ENCODE results near the gene HADHB. TPM values are rescaled to one million over a fixed set of nuclear protein-coding genes. Genes with fewer than 3 reads are reported as not detected.

The HADHB gene
- total RNA-seq, 1 donor from 2014 or later, result 71.1 TPM

DNA sequence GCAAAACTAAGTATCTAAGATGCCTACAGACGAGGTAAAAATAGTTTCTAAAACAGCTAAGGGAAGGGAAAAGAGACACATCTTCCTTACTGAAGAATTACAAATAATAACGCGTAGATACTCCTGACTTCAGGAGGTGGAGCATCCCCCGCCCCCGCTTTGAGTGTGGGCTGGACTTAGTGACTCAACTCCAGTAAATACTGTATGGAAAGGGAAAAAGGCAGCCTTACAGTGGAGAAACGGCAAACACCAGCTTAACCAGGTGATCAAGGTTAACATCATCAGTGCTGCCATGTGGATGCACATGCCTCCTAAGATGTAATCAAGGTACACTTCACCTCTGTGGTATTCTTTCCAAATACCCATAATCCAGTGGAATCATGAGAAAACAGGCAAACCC, 47.9 kb downstream of the HADHB start:
- no peak overlapping the region for H3K4me3 Mint-ChIP-seq (ENCODE audit: low read depth)
- peaks cover 2% of the 10 kb centered on the region for H3K4me1 Mint-ChIP-seq (ENCODE audit: low read depth)
- TF ChIP-seq, protein P1, sequence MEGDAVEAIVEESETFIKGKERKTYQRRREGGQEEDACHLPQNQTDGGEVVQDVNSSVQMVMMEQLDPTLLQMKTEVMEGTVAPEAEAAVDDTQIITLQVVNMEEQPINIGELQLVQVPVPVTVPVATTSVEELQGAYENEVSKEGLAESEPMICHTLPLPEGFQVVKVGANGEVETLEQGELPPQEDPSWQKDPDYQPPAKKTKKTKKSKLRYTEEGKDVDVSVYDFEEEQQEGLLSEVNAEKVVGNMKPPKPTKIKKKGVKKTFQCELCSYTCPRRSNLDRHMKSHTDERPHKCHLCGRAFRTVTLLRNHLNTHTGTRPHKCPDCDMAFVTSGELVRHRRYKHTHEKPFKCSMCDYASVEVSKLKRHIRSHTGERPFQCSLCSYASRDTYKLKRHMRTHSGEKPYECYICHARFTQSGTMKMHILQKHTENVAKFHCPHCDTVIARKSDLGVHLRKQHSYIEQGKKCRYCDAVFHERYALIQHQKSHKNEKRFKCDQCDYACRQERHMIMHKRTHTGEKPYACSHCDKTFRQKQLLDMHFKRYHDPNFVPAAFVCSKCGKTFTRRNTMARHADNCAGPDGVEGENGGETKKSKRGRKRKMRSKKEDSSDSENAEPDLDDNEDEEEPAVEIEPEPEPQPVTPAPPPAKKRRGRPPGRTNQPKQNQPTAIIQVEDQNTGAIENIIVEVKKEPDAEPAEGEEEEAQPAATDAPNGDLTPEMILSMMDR (IDR thresholded peaks at IDR 0.05; ENCODE audit: unreplicated experiment), result no peak
- no peak overlapping the region for H3K27ac Mint-ChIP-seq
- peaks cover 6% of the 10 kb centered on the region for H3K27me3 Mint-ChIP-seq
- DNase-seq (ENCODE audit: low spot score, unreplicated experiment), result no peak
- no peaks in the 10 kb centered on the region for H3K9me3 Mint-ChIP-seq (ENCODE audit: low read depth)
- peaks cover 6% of the 10 kb centered on the region for H3K36me3 Mint-ChIP-seq (ENCODE audit: insufficient read depth)

DNA sequence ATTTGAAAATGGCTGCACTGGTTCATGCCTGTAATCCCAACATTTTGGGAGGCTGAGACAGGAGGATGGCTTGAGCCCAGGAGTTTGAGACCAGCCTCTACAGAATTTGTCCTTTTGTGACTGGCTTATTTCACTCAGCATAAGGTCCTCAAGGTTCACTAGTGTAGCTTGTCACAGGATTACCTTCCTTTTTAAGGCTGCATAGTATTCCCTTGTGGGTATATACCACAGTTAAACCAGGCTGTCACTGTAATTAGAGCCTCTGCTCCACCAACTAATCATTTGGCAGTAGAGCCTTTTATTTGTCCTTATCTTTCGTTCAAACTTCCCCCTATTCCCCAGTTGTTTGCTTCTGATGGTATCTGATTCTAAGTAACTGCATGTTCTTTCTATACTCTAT, 50.8 kb downstream of the HADHB start:
- H3K9me3 Mint-ChIP-seq (ENCODE audit: low read depth), result no peaks in the 10 kb centered on the region
- no peak overlapping the region for H3K27ac Mint-ChIP-seq
- H3K4me3 Mint-ChIP-seq (ENCODE audit: low read depth), result no peak overlapping the region
- H3K36me3 Mint-ChIP-seq (ENCODE audit: insufficient read depth), result no peaks in the 10 kb centered on the region
- H3K4me1 Mint-ChIP-seq (ENCODE audit: low read depth), result peaks cover 2% of the 10 kb centered on the region
- TF ChIP-seq, protein P1 (IDR thresholded peaks at IDR 0.05; ENCODE audit: unreplicated experiment), result no peak
- H3K27me3 Mint-ChIP-seq, result peaks cover 6% of the 10 kb centered on the region
- no peak for DNase-seq (ENCODE audit: low spot score, unreplicated experiment)

DNA sequence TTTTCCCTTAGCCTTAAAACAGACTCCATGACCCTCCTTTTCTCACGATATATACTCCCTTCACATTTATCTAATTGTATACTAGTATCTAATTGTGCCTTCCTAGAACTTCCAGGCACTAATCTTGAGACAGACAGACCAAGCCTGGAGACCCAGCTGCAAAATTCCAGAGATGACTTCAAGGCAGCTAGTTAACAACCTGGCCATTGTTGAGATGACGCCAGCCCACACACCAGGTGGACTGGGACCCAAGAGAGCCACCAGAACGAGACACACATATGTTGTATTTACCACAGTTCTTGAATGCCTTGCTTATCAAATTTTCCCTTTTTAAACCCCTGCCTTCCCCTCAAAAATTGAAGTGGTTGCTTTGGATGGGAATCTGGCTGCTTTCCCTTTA, 52.3 kb downstream of the HADHB start:
- TF ChIP-seq, protein P1 (IDR thresholded peaks at IDR 0.05; ENCODE audit: unreplicated experiment), result no peak
- Mint-ChIP-seq H3K9me3 (ENCODE audit: low read depth) (no peaks in the 10 kb centered on the region), H3K36me3 (ENCODE audit: insufficient read depth) (no peaks in the 10 kb centered on the region), H3K4me3 (ENCODE audit: low read depth) (no peak overlapping the region), H3K27me3 (peaks cover 6% of the 10 kb centered on the region), H3K4me1 (ENCODE audit: low read depth) (peaks cover 2% of the 10 kb centered on the region), H3K27ac (peak overlapping the region; percentile 81)
- DNase-seq (ENCODE audit: low spot score, unreplicated experiment), result no peak

DNA sequence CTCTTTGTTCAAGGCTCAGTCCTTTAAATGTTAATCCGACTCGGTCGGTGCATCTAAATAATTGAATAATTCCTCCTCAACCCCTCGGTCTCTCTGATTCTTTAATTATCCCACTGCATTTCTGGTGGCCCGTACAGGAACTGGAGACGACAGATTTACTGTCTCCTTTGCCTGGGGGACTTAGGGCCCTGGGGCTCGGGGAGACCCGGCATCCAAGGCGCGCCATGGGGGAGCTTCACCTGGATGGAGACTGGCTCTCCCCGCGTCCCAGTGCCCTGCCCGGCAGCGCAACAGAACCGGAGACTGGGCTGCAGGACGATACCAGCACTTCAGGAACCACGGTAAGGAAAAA, 53.5 kb downstream of the HADHB start:
- H3K27ac Mint-ChIP-seq, result no peak overlapping the region
- peaks cover 2% of the 10 kb centered on the region for H3K4me1 Mint-ChIP-seq (ENCODE audit: low read depth)
- H3K9me3 Mint-ChIP-seq (ENCODE audit: low read depth), result no peaks in the 10 kb centered on the region
- no peak for DNase-seq (ENCODE audit: low spot score, unreplicated experiment)
- H3K4me3 Mint-ChIP-seq (ENCODE audit: low read depth), result no peak overlapping the region
- H3K36me3 Mint-ChIP-seq (ENCODE audit: insufficient read depth), result no peaks in the 10 kb centered on the region
- TF ChIP-seq, protein P1 (IDR thresholded peaks at IDR 0.05; ENCODE audit: unreplicated experiment), result no peak
- H3K27me3 Mint-ChIP-seq, result peaks cover 6% of the 10 kb centered on the region

DNA sequence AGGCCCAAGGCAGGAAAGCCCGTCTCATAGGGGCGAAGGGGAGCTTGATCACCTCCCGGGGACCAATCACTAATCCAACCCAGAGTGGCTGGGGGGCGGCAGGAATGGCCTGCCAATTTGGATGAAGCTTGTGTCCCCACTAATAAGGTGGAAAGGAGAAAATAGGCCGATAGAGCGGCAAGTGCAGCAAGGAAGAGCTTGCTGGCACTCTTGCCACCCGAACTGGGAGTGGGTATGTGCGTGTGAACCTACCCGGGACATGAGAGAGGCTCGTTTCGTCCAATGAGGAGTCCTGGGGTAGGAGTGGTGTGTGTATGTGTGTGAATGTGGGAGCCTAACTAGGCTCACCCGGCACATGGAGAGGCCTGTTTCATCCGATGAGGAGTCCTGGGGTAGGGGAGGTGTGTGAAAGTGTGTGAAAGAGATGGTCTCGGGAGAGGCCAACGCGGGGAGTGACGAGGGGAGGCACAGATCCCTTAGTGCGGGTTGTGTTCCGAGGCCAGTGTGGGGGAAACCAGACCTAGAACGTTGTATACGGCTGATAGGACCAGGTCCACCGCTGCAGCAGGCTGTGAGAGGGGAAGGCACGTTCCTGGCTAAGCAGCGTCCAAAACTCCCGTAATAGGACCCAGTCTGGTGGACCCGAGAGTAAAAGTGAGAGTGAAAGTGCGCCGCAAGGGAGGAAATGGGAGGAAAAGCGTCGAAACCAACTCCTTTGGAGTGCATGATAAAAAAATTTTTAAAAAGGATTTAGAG, 54.1 kb downstream of the HADHB start:
- H3K4me3 Mint-ChIP-seq (ENCODE audit: low read depth), result no peak overlapping the region
- H3K36me3 Mint-ChIP-seq (ENCODE audit: insufficient read depth), result no peaks in the 10 kb centered on the region
- H3K27ac Mint-ChIP-seq, result no peak overlapping the region
- H3K27me3 Mint-ChIP-seq, result peaks cover 6% of the 10 kb centered on the region
- H3K4me1 Mint-ChIP-seq (ENCODE audit: low read depth), result peaks cover 2% of the 10 kb centered on the region
- no peaks in the 10 kb centered on the region for H3K9me3 Mint-ChIP-seq (ENCODE audit: low read depth)
- no peak for DNase-seq (ENCODE audit: low spot score, unreplicated experiment)
- TF ChIP-seq, protein P1 (IDR thresholded peaks at IDR 0.05; ENCODE audit: unreplicated experiment), result no peak

Measured in progenitor cell of endocrine pancreas (in vitro differentiated cells).